HG02852 (cell line): Measurements from ENCODE around the gene FBP1.
"Not testable (repeated sequence)": the region's sequence is repeated elsewhere in the genome, so short reads cannot be mapped to it uniquely, and the experiment has no call there.

Experiments used
- ATAC-seq: cut with Tn5 transposase; IDR thresholded peaks from one replicate; pipeline ENCODE4 v1.9.1; 2021; ENCODE audit warnings: mild to moderate bottlenecking, moderate library complexity; ENCODE audit not compliant: unreplicated experiment

Gene FBP1

DNA sequence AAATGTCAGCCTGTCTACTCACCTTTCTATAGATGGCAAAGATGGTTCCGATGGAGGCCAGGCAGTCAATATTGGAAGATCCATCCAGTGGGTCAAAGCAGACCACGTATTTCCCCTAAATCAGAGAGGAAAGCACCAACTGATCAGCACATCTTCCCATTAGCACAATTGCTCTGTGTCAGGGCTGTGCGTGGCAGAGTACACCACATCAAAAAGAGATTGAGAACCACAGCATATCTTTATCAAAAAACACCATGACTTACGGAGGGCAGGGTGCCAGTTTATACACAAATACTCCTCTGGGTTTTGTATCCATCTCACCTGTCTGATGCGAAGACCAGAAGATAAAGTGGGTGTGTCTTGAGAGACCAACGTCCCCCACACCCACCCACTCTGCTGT lies 54.8 kb downstream of the FBP1 start:
- no peak for ATAC-seq

GRCh38 chr9:94581728-94582127 lies 57.6 kb downstream of the FBP1 start:
- ATAC-seq, result no peak

DNA sequence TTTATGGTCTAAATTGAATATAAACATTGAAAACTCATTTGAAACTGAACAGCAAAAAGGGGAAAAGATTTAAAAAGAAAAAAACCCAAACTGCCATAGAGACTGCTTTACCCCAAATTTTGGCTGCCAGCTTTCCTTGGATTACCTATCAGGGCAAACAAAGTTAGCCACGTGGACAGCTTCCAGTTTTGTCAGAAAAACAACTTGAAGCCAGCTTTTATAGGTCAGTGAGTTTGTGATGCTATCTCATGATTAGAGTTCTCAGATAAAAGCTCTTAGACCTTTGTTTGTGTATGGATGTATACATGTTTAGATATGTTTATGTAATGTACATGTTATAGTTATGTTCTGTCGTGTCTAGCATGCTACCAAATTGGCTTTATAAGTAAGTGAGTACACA lies 61.7 kb downstream of the FBP1 start:
- no peak for ATAC-seq

- no peak for ATAC-seq
These were observed 62.3 kb downstream of the FBP1 start for GRCh38 chr9:94577036-94577435.

- ATAC-seq, result no peak
These were observed 63.2 kb downstream of the FBP1 start for GRCh38 chr9:94576131-94576530.

DNA sequence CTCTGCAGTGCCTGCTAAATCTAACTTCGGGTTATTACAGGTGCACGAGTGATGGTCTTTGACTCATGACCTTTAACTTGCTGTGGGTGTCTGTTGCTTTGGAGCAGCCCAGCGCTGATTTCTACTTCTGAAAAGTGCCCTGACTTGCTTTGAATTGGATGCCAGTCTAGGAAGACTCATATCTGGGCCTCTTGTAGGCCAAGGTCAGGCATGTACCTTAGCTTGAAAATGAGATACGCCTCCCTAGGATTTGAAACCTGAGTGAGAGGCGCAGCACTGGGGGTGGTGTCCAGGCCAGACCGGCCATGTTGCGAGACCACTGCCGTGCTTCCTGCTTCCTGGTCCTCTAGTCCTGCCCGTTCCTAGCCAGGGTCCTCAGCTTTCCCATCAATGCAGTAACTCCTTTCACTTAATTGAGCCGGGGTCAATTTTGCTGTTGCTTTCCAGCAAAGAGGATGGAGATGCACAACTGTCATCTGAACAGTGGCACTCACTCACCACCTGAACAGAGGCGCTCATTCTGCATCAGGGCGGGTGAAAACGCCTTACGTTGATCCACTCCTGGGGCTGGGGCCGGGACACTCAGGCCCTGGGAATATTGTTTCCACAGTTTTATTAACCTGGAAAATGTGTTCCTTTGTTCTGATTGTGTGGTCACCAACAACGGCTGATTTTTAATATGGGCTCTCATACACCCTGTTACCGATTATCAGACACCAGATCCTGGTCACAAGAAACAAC lies 70.2 kb downstream of the FBP1 start:
- ATAC-seq, result no peak

DNA sequence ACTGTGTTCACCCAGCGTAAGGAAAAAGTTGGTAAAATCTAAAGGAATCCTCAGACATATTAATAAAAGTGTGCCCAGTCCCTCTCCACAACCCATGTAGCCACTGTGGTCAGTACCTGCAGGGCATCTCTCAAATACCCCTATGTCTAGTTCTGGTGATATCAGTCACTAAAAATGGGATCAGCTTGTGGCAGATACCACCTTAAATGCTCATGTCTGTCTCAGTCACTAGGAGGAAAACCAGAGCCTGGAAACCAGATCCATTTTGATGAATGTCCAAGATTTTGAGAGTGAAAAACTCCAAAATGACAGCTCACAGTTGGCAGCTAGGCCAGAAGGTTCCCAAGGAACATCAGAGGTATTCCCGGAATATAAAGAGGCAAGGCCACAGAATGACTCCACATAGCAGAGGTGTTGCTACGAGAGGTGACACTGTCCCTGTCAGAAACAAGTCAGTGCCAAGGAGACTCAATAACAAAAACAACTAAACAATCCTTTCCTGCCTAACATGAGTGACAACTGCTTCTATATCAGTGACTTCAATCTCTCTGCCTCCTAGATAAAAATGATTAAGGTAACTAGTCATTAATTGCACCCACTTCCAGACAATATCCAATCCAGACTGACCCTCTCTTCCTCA lies 70.9 kb downstream of the FBP1 start:
- ATAC-seq, result no peak

DNA sequence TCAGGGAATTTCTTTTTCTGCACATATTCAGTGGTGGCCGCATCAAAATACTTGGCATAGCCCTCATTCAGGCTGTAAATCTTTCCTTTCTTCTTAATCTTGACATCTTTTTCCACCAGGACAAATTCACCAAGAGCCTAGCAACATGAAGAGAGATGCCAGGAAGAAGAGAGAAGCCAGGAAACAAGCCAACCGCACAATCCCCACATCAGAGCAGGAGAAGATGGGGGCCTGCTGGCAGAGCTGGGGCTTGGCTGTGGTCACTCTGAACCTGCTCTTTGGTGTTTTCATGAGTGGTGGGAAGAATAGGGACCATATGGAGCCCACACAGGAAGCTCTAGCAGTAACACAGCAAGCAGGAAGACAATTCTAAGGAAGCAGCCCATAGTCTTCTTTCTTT lies 72.0 kb downstream of the FBP1 start:
- no peak for ATAC-seq

GRCh38 chr9:94566550-94566949 lies 72.8 kb downstream of the FBP1 start:
- ATAC-seq, result no peak

DNA sequence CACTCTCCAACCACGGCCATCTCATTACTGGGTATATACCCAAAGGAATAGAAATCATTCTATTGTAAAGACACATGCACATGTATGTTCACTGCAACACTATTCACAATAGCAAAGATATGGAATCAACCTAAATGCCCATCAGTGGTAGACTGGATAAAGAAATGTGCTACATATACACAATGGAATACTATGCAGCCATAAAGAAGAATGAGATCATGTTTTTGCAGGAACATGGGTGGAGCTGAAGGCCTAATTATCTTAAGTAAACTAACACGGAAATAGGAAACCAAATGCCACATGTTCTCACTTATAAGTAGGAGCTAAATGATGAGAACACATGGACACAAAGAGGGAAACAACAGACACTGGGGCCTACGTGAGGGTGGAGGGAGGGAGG lies 75.0 kb downstream of the FBP1 start:
- ATAC-seq, result not testable (repeated sequence)

- ATAC-seq, result no peak
These were observed 75.8 kb downstream of the FBP1 start for GRCh38 chr9:94563548-94563947.

- ATAC-seq, result no peak
These were observed 79.1 kb downstream of the FBP1 start for GRCh38 chr9:94560237-94560636.

DNA sequence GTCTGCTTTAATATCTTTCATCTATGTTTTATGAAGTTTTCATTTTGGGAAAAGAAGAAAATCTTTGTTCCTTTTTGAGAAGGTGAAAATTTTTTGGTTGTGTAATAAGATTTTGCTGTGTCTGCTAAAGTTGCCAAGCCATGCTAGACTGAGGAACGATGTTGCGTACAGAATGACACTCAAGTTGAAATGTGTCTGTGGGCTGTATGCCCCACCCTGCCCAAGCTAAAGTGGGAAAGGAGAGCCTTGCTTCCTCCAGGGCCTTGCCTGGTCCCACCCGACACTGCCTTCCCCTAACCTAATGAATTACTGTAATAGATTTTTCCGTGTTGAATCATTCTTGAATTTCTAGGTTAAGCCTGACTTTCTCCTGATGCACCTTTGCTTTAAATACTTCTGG lies 81.9 kb downstream of the FBP1 start:
- ATAC-seq, result no peak

DNA sequence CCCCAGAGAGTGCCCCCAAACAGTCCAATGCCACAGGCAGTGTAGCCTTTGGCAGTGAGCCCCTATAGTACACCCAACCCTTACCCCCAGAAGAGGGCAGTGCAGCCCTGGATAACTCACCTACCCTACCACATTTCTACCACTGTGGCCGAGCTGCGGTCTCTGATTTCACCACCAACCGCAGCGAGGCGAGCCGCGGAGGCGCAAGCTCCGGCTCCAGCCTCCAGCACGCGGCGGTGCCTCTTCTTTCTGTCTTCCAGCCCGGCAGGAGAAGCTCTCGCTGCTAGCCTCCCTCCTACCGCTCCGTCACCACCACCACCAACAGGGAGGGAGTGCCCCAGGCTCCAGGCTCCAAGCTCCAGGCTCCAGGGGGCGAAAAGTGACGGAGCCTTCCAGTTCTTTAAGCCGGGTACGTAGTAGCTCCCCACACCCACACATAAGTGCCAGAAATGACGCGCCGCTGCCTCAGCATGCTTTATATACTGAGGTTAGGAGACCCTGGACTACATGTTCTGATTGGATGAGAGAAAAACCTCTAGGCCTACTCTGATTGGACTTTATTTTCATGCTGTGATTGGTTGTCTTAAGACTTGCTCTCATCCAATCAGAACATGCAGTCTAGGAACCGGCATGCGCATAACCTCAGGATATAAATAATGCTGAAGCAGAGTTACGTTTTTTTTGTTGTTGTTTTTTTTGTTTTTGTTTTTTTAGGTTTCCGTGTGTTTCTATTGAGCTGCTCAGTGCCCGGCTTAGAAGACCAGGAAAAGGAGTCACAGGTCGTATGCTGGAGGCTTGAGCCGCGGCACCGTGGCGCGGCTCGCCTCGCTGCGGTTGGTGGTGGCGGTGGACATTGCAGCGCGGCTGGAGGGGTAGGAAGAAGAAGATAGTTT lies 84.6 kb downstream of the FBP1 start, which contains the start of gene PCAT7:
Gene PCAT7 (plus strand): TSS at position 645 of the 893 bp plus-strand sequence.
- ATAC-seq, result no peak

- ATAC-seq, result no peak
These were observed 85.3 kb downstream of the FBP1 start for GRCh38 chr9:94554078-94554438.
